ENCODE measurements around the gene ARHGAP33.

ARHGAP33 gene

DNA sequence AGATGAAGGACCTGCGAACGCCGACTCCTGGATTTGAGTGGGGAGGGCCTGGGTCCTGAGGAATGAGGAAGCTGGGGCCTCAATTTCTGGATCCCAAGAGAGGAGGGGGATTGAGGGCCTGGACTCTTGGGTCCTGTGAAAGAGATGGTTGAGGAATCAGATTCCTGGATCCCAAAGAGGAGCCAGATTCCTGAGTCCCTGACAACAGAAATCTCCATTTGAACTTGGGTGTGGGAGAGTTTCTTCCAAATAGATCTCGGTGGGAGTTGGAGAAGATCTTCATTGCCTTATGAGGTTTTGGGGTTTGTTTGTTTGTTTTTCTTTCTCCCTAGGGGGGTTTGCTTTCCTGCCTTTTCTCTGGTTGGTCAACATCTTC is 29.3 kb upstream of the ARHGAP33 start:
- TF ChIP-seq FOXP2 (optimal IDR thresholded peaks at IDR 0.05; ENCODE audit: borderline replicate concordance, extremely low read depth, extremely low read length, insufficient read depth) (no peak), SIN3A (IDR thresholded peaks at IDR 0.05; ENCODE audit: borderline replicate concordance, insufficient read depth, low read length) (no peak), TAF1 (IDR thresholded peaks at IDR 0.05; ENCODE audit: borderline replicate concordance, insufficient read depth, low read length) (no peak)
- TF ChIP-seq, protein P1, sequence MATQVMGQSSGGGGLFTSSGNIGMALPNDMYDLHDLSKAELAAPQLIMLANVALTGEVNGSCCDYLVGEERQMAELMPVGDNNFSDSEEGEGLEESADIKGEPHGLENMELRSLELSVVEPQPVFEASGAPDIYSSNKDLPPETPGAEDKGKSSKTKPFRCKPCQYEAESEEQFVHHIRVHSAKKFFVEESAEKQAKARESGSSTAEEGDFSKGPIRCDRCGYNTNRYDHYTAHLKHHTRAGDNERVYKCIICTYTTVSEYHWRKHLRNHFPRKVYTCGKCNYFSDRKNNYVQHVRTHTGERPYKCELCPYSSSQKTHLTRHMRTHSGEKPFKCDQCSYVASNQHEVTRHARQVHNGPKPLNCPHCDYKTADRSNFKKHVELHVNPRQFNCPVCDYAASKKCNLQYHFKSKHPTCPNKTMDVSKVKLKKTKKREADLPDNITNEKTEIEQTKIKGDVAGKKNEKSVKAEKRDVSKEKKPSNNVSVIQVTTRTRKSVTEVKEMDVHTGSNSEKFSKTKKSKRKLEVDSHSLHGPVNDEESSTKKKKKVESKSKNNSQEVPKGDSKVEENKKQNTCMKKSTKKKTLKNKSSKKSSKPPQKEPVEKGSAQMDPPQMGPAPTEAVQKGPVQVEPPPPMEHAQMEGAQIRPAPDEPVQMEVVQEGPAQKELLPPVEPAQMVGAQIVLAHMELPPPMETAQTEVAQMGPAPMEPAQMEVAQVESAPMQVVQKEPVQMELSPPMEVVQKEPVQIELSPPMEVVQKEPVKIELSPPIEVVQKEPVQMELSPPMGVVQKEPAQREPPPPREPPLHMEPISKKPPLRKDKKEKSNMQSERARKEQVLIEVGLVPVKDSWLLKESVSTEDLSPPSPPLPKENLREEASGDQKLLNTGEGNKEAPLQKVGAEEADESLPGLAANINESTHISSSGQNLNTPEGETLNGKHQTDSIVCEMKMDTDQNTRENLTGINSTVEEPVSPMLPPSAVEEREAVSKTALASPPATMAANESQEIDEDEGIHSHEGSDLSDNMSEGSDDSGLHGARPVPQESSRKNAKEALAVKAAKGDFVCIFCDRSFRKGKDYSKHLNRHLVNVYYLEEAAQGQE (IDR thresholded peaks at IDR 0.05; ENCODE audit: insufficient read depth in 1 of 2, low read depth in 2 of 2, low read length in 2 of 2): no peak

DNA sequence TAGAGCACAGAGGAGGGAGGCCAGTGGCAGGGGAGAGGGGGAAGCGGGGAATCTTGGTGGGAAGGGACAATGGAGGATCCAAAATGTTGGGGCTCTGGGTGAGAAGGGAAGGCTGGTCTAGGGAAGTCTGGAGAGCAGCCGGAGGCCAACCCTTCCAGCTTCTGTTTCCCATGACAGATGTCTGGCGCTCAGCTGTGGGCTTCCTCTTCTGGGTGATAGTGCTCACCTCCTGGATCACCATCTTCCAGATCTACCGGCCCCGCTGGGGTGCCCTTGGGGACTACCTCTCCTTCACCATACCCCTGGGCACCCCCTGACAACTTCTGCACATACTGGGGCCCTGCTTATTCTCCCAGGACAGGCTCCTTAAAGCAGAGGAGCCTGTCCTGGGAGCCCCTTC is 28.8 kb upstream of the ARHGAP33 start:
- TF ChIP-seq SIN3A (IDR thresholded peaks at IDR 0.05; ENCODE audit: borderline replicate concordance, insufficient read depth, low read length) (no peak), POLR2AphosphoS5 (IDR thresholded peaks at IDR 0.05; ENCODE audit: low read depth, low read length) (no peak), FOXP2 (optimal IDR thresholded peaks at IDR 0.05; ENCODE audit: borderline replicate concordance, extremely low read depth, extremely low read length, insufficient read depth) (no peak), TAF1 (IDR thresholded peaks at IDR 0.05; ENCODE audit: borderline replicate concordance, insufficient read depth, low read length) (no peak)
- TF ChIP-seq, protein P1 (IDR thresholded peaks at IDR 0.05; ENCODE audit: insufficient read depth in 1 of 2, low read depth in 2 of 2, low read length in 2 of 2): no peak

DNA sequence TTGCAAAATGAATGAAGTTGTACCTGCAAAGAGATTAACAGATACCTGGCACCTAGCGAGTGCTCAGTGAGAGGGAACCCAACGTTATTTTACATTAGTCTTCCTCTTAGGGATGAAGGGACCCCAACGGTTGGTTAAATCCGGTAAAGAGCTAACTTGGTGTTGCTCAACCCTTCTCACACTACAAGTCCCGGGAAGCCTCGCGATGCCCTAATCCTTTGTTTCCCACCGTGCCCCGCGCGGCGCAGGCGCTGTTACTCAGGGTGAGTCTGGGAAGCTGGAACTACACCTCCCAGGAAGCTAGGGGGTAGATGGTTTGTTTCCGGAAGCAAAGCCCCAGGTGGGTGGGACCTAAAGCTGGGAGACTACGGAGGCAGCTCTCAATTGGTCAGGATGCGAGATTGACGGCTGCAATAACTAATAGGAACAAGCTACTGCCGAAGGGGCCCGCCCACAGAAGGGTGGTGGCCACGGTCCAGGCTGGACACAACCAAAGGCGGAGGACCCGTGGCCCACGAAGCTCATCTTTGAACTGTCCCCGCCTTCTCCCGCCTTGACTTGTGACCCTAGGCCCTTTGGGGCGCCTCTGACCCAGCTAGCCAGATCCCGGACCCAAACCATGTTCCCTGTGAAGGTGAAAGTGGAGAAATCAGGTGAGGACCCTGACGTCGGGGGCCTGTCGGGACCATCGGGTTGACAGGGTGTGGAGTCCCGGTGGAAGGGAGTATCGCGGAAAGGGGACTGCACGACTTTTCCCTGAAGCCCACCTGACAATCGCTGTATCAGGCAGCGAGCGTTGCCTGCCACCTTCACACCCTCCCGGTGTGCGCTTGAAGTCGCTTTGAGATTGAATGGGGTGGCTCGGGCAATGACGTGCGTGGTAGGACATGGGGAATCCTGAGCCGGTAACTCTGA is 27.0 kb upstream of the ARHGAP33 start, which contains the start of gene LIN37:
TSS of gene LIN37 (plus strand) at position 471 of the 915 bp plus-strand sequence. CDS start at position 620, 149 bp downstream.
- TF ChIP-seq TAF1 (IDR thresholded peaks at IDR 0.05; ENCODE audit: borderline replicate concordance, insufficient read depth, low read length) (0 out of 2 replicates have a peak, but pooled peaks have one; percentile 42), FOXP2 (optimal IDR thresholded peaks at IDR 0.05; ENCODE audit: borderline replicate concordance, extremely low read depth, extremely low read length, insufficient read depth) (no peak), SIN3A (IDR thresholded peaks at IDR 0.05; ENCODE audit: borderline replicate concordance, insufficient read depth, low read length) (peak; percentile 71; the same call in 1 of the 2 replicates), POLR2AphosphoS5 (IDR thresholded peaks at IDR 0.05; ENCODE audit: low read depth, low read length) (peak; percentile 84)
- TF ChIP-seq, protein P1 (IDR thresholded peaks at IDR 0.05; ENCODE audit: insufficient read depth in 1 of 2, low read depth in 2 of 2, low read length in 2 of 2): no peak

DNA sequence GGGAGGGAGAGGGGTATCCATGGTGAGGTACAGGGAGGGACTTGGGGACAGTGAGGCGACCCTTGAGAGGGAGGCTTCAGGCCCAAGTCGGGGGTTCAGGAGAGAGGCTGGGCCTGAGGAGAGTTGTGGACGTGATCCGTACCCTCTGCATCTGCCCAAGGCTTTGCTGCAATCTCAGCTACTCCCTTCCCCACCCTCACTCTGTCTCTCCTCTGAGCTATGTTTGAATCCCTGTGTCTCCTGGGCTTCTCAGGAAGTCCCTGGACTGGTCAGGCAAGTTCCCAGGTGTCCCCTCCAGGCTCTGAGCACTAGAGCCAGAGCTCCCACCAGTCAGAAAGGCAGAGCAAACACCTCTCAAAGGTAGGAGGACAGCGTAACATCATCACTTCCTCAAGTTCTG is 25.2 kb upstream of the ARHGAP33 start:
- TF ChIP-seq, protein P1 (IDR thresholded peaks at IDR 0.05; ENCODE audit: insufficient read depth in 1 of 2, low read depth in 2 of 2, low read length in 2 of 2): no peak
- no peak for TF ChIP-seq TAF1 (IDR thresholded peaks at IDR 0.05; ENCODE audit: borderline replicate concordance, insufficient read depth, low read length)
- TF ChIP-seq FOXP2 (optimal IDR thresholded peaks at IDR 0.05; ENCODE audit: borderline replicate concordance, extremely low read depth, extremely low read length, insufficient read depth): no peak
- no peak for TF ChIP-seq POLR2AphosphoS5 (IDR thresholded peaks at IDR 0.05; ENCODE audit: low read depth, low read length)
- TF ChIP-seq SIN3A (IDR thresholded peaks at IDR 0.05; ENCODE audit: borderline replicate concordance, insufficient read depth, low read length): no peak

All from PFSK-1 (cell line).